HepG2 (cell line): Measurements from ENCODE around the gene NDUFV1. TPM values are rescaled to one million over a fixed set of nuclear protein-coding genes. Genes with fewer than 3 reads are reported as not detected.
A peak's percentile ranks its signal among the peaks of the same experiment; 100 is the strongest.

Experiments
- HMGXB3 ChIP-seq: sonication (generic); formaldehyde crosslinking; IDR thresholded peaks from 2 replicates; pipeline ENCODE4 v1.4.0; 2020; ENCODE audit warnings: missing genetic modification reagents, borderline replicate concordance
- HNRNPK ChIP-seq: fragments of 200-400 bp; formaldehyde crosslinking; IDR thresholded peaks from 2 replicates; pipeline ENCODE4 v1.6.1; 2018; ENCODE audit warnings: low read length, low read depth, moderate library complexity, mild to moderate bottlenecking; ENCODE audit not compliant: poor library complexity, severe bottlenecking
- HOXA9 ChIP-seq: sonication (generic); formaldehyde crosslinking; IDR thresholded peaks from 2 replicates; pipeline ENCODE4 v1.8.1; 2022; ENCODE audit warnings: missing genetic modification reagents, mild to moderate bottlenecking, moderate library complexity, borderline replicate concordance
- MAF1 ChIP-seq: sonication (generic); formaldehyde crosslinking; IDR thresholded peaks from 2 replicates; pipeline ENCODE4 v1.5.0; 2020; ENCODE audit warnings: missing genetic modification reagents, borderline replicate concordance
- PHF20 ChIP-seq: sonication (generic); formaldehyde crosslinking; IDR thresholded peaks from 2 replicates; pipeline ENCODE4 v1.5.0; 2020; ENCODE audit warnings: mild to moderate bottlenecking, missing genetic modification reagents
- SIX1 ChIP-seq: sonication (generic); formaldehyde crosslinking; IDR thresholded peaks from 2 replicates; pipeline ENCODE4 v1.4.0; 2020; ENCODE audit warnings: missing genetic modification reagents, borderline replicate concordance
- SNAI1 ChIP-seq: sonication (generic); formaldehyde crosslinking; IDR thresholded peaks from 2 replicates; pipeline ENCODE4 v1.5.0; 2020; ENCODE audit warnings: mild to moderate bottlenecking, missing genetic modification reagents, borderline replicate concordance
- SOX5 ChIP-seq: IDR thresholded peaks from 2 replicates; pipeline ENCODE4 v1.6.1; 2016; ENCODE audit warnings: borderline replicate concordance
- TEAD3 ChIP-seq: optimal IDR thresholded peaks from 2 replicates; pipeline ENCODE3; 2016; ENCODE audit warnings: borderline replicate concordance
- ZBTB42 ChIP-seq: sonication (generic); formaldehyde crosslinking; IDR thresholded peaks from 2 replicates; pipeline ENCODE4 v1.5.0; 2020; ENCODE audit warnings: mild to moderate bottlenecking, missing genetic modification reagents
- ZNF280B ChIP-seq: sonication (generic); formaldehyde crosslinking; IDR thresholded peaks from 2 replicates; pipeline ENCODE4 v1.5.0; 2020; ENCODE audit warnings: missing genetic modification reagents, mild to moderate bottlenecking, borderline replicate concordance
- ZNF407 ChIP-seq: sonication (generic); formaldehyde crosslinking; IDR thresholded peaks from one replicate; pipeline ENCODE4 v1.5.1; 2020; ENCODE audit warnings: mild to moderate bottlenecking, missing genetic modification reagents; ENCODE audit errors: not compliant biosample characterization
- polyA plus RNA-seq, 8 experiments: library from polyadenylated mRNA; depleted of rRNA in 3 of 8; stranded (reverse) in 7 of 8; unstranded in 1 of 8; fragments of >200 nt; fragmentation: Illumina TruSeq in 4 of 8; extraction: Trizol in 4 of 8; gene quantifications; 2 replicates each; pipeline versions ENCODE4 v1.2.1 to v1.2.3, GENCODE V29; 2011 to 2016; ENCODE audit warnings: low read depth in 4 of 8, missing spikeins in 1 of 8, mixed read lengths in 1 of 8; ENCODE audit not compliant: insufficient read depth in 1 of 8
- total RNA-seq, 5 experiments: library from RNA; depleted of rRNA; stranded (reverse); fragments of >200 nt; fragmentation: Illumina TruSeq; extraction: Trizol; gene quantifications; 2 replicates each; pipeline ENCODE4 v1.2.3, GENCODE V29; 2016; ENCODE audit warnings: low read depth in 1 of 5

The NDUFV1 gene
- total and polyA plus RNA-seq, 2 of the 13 experiments (the other 11 are each of a cell fraction or from before 2014, with no cell fraction given): 88.9 to 137 TPM

- 0 out of 2 replicates have a peak, but pooled peaks have one; percentile 37 for TF ChIP-seq SIX1 (CRISPR knock-in tag)
- 0 out of 2 replicates have a peak, but pooled peaks have one; percentile 79 for TF ChIP-seq MAF1 (CRISPR knock-in tag)
- TF ChIP-seq SOX5 (CRISPR knock-in tag): peak; percentile 60
- TF ChIP-seq HOXA9 (CRISPR knock-in tag): no peak
- peak; percentile 11; the same call in 1 of the 2 replicates for TF ChIP-seq PHF20
- peak; percentile 66 for TF ChIP-seq TEAD3 (CRISPR knock-in tag)
- TF ChIP-seq HNRNPK: no peak
- TF ChIP-seq ZNF407 (CRISPR knock-in tag): peak; percentile 22
- TF ChIP-seq ZBTB42 (CRISPR knock-in tag): 0 out of 2 replicates have a peak, but pooled peaks have one; percentile 28
- peak; percentile 45; the same call in 1 of the 2 replicates for TF ChIP-seq HMGXB3 (CRISPR knock-in tag)
- no peak for TF ChIP-seq ZNF280B (CRISPR knock-in tag)
- TF ChIP-seq SNAI1: no peak; the same call in 1 of the 2 replicates
These were observed 23.6 kb downstream of the NDUFV1 start (continued) for GRCh38 chr11:67630228-67630942.
